NCI-H524 (cell line): ENCODE results near the gene RUSF1.
"Not testable (repeated sequence)": the region's sequence is repeated elsewhere in the genome, so short reads cannot be mapped to it uniquely, and the experiment has no call there.

Experiments used
- DNase-seq, 2 experiments: peaks; one replicate each; lab custom pipeline; 2025; lab: John Stamatoyannopoulos, UW

The RUSF1 gene

GRCh38 chr16:31507929-31508705 is at the start of gene RUSF1:
RUSF1 (minus strand) TSS chr16:31508391; CDS start chr16:31508373, 18 bp downstream.
- DNase-seq, result peak; percentile 48 to 82

GRCh38 chr16:31542763-31543162 is 34.6 kb upstream of the RUSF1 start:
- no peak for DNase-seq

GRCh38 chr16:31539762-31540161 is 31.6 kb upstream of the RUSF1 start:
- not testable (repeated sequence) for DNase-seq

- DNase-seq, result not testable (repeated sequence)
These were observed 30.0 kb upstream of the RUSF1 start for GRCh38 chr16:31538243-31538598.

- no peak for DNase-seq
These were observed 29.4 kb upstream of the RUSF1 start for GRCh38 chr16:31537362-31538242.

- DNase-seq, result no peak
These were observed 28.7 kb upstream of the RUSF1 start for GRCh38 chr16:31536804-31537361.

- no peak for DNase-seq
These were observed 27.5 kb upstream of the RUSF1 start for GRCh38 chr16:31535737-31536136.

GRCh38 chr16:31532896-31533295 is 24.7 kb upstream of the RUSF1 start:
- DNase-seq, result no peak

GRCh38 chr16:31532120-31532519 is 23.9 kb upstream of the RUSF1 start:
- no peak for DNase-seq

- no peak for DNase-seq
These were observed 22.9 kb upstream of the RUSF1 start for GRCh38 chr16:31531096-31531495.

GRCh38 chr16:31530405-31530804 is 22.2 kb upstream of the RUSF1 start:
- no peak for DNase-seq

GRCh38 chr16:31529937-31530312 is 21.7 kb upstream of the RUSF1 start:
- DNase-seq, result no peak

- DNase-seq, result no peak
These were observed 21.1 kb upstream of the RUSF1 start for GRCh38 chr16:31529108-31529936.

GRCh38 chr16:31528523-31529107 is 20.4 kb upstream of the RUSF1 start:
- no peak for DNase-seq

- no peak for DNase-seq
These were observed 19.6 kb upstream of the RUSF1 start, which contains the start of gene AHSP for GRCh38 chr16:31527734-31528274. AHSP (plus strand) TSS chr16:31527900; CDS start chr16:31528140, 240 bp downstream.

GRCh38 chr16:31525113-31525512 is 16.9 kb upstream of the RUSF1 start:
- DNase-seq, result no peak

GRCh38 chr16:31523768-31524167 is 15.6 kb upstream of the RUSF1 start:
- not testable (repeated sequence) for DNase-seq

GRCh38 chr16:31522071-31522470 is 13.9 kb upstream of the RUSF1 start:
- DNase-seq, result no peak

GRCh38 chr16:31521368-31521767 is 13.2 kb upstream of the RUSF1 start:
- no peak for DNase-seq

- no peak for DNase-seq
These were observed 11.7 kb upstream of the RUSF1 start for GRCh38 chr16:31519759-31520431.
